Thyroid gland (tissue), 4 donors: Measurements from ENCODE around the gene CCDC195.

Source experiments
- POLR2A ChIP-seq, 2 donors: fragments of 450-650 bp; IDR thresholded peaks; one replicate each; pipeline ENCODE4 v1.6.1; 2017; ENCODE audit warnings: antibody characterized with exemption in 2 of 2, mild to moderate bottlenecking in 2 of 2, moderate library complexity in 1 of 2
- TF ChIP-seq, protein P1 (sequence below), 6 experiments: fragments of 200-600 bp in 3 of 6; fragments of 450-650 bp in 3 of 6; sonication (generic) in 3 of 6; IDR thresholded peaks; one replicate each; pipeline ENCODE4 v1.5.1; 2016 to 2019; ENCODE audit warnings: antibody characterized with exemption in 6 of 6, mild to moderate bottlenecking in 2 of 6, inconsistent platforms in 1 of 6, moderate library complexity in 1 of 6

DNA sequence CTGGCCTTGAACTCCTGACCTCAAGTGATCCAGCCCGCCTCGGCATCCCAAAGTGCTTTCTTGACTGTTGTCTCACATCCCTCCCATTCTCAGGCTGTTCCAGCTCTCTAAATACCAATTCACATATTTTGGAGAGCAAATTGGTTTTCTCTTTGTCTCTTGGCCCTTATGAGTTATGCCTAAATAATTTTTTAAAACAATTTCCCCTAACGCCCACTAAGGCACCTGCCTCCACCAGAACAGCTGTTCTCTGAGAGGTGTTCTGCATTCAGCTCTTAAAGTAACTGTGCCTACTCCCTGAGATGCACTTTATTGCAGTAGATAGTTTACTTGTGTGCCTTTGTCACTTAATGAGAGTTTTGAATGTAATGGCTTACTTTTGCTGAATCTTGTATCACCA is 6.9 kb downstream of the CCDC195 start:
- TF ChIP-seq, protein P1, sequence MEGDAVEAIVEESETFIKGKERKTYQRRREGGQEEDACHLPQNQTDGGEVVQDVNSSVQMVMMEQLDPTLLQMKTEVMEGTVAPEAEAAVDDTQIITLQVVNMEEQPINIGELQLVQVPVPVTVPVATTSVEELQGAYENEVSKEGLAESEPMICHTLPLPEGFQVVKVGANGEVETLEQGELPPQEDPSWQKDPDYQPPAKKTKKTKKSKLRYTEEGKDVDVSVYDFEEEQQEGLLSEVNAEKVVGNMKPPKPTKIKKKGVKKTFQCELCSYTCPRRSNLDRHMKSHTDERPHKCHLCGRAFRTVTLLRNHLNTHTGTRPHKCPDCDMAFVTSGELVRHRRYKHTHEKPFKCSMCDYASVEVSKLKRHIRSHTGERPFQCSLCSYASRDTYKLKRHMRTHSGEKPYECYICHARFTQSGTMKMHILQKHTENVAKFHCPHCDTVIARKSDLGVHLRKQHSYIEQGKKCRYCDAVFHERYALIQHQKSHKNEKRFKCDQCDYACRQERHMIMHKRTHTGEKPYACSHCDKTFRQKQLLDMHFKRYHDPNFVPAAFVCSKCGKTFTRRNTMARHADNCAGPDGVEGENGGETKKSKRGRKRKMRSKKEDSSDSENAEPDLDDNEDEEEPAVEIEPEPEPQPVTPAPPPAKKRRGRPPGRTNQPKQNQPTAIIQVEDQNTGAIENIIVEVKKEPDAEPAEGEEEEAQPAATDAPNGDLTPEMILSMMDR (IDR thresholded peaks at IDR 0.05), result no peak
- no peak for TF ChIP-seq POLR2A (IDR thresholded peaks at IDR 0.05)
